Pancreas (tissue), 10 donors: ENCODE measurements around the gene PADI2. TPM values are rescaled to one million over a fixed set of nuclear protein-coding genes. Genes with fewer than 3 reads are reported as not detected.

Experiments used
- ATAC-seq, 4 donors: fragments of 200-7000 bp; cut with Tn5 transposase; one replicate each; pipeline versions ENCODE4 v1.8.0 to v1.9.1; 2020; ENCODE audit warnings: mild to moderate bottlenecking in 4 of 4, moderate library complexity in 4 of 4
- DNase-seq, 6 donors: peaks; one replicate each; pipeline ENCODE4 v3.0.0-alpha.2; 2020
- FAIRE-seq: peaks from 2 replicates; lab custom pipeline; 2012; peaks lifted over from hg19 to GRCh38; lab: Jason Lieb, UNC
- H3K27ac ChIP-seq, 4 donors: fragments of 200-600 bp; sonication (generic); 1 replicate in 3 of 4; 2 replicates in 1 of 4; pipeline versions ENCODE4 v1.5.0 to v1.8.0; 2020
- H3K27me3 ChIP-seq, 4 donors: fragments of 200-600 bp; one replicate each; pipeline ENCODE4 v1.8.0; 2021
- H3K36me3 ChIP-seq, 3 donors: fragments of 200-600 bp; sonication (generic) in 1 of 3; one replicate each; pipeline versions ENCODE4 v1.5.0 to v1.8.0; 2020 to 2021
- H3K4me1 ChIP-seq, 3 donors: fragments of 200-600 bp; one replicate each; pipeline ENCODE4 v1.8.0; 2021
- H3K4me3 ChIP-seq, 4 donors: fragments of 200-600 bp; sonication (generic) in 2 of 4; one replicate each; pipeline versions ENCODE4 v1.5.0 to v1.8.0; 2020 to 2021
- H3K9me3 ChIP-seq, 4 donors: fragments of 200-600 bp; one replicate each; pipeline ENCODE4 v1.8.0; 2021
- CTCF ChIP-seq, 4 donors: fragments of 200-600 bp; sonication (generic) in 3 of 4; IDR thresholded peaks; one replicate each; pipeline versions ENCODE4 v1.5.0 to v1.8.0; 2021; ENCODE audit warnings: antibody characterized with exemption in 4 of 4
- WGBS, 2 donors: extraction: QIAGEN DNeasy Blood & Tissue Kit; methylation state at CpG; one replicate each; pipeline ENCODE4 v1.1.7; 2013; 5-methylcytosine and 5-hydroxymethylcytosine counted together
- intact Hi-C, 3 donors: fragments of 100-400 bp; cut with DNase I; formaldehyde crosslinking; loops; one replicate each; pipeline versions ENCODE4 v1.11.1 to v1.14.2; 2022
- polyA plus RNA-seq, 2 donors: library from polyadenylated mRNA; stranded (reverse); fragments of 200-250 nt; gene quantifications; one replicate each; pipeline ENCODE4 v1.2.3, GENCODE V29; 2013
- total RNA-seq, 6 donors: library from RNA; stranded (reverse); fragmentation: NEBNext Ultra II Directional in 4 of 6; extraction: Animal tissue kit (Norgen Biotek cat#: 25700) in 4 of 6; gene quantifications; one replicate each; pipeline versions ENCODE4 v1.2.1 to v1.2.4, GENCODE V29; 2021 to 2023
- donor health status: healthy with polysubstance abuse.
- donor health status: DM: no; HTN: no; CAD: no; lungs with moderate emphysema.
- donor health status: DM: no; HTN: no; CAD: no.
- donor health status: control.
- donor health status: control.
- donor health status: Bipolar disorder and iron deficiency.
- donor health status: DM: yes; HTN: yes; CAD: no.
- donor health status: DM: no; HTN: no; CAD: no.
- donor health status: DM: no; HTN: no; CAD: no.
- donor health status: DM: yes; HTN: yes; CAD: no.

Gene PADI2
- total and polyA plus RNA-seq, 8 donors, result 0.42 to 10.0 (median 0.93) TPM

- peak within 1 kb of the TSS; percentile 49 to 82 (median 58) for H3K4me3 ChIP-seq
- H3K27ac ChIP-seq, result peak within 1 kb of the TSS; percentile 60 to 90 (median 80)
- DNase-seq (peak; percentile 97 to 100 (median 98)), FAIRE-seq (peak; percentile 95), ATAC-seq (peak; percentile 94 to 97 (median 96))
- no peaks in the 10 kb centered on the region for H3K9me3 ChIP-seq
- no peaks in the 10 kb centered on the region for H3K27me3 ChIP-seq
- no peak for TF ChIP-seq CTCF (IDR thresholded peaks at IDR 0.05)
- intact Hi-C loops, result no loop called here
- peaks cover 0 to 5% (median 0%) of the 10 kb centered on the region in 3 donors for H3K36me3 ChIP-seq
- 0% methylated on average over 44 of the region's 44 CpGs for WGBS, 2 donors
- peaks cover 7 to 18% (median 16%) of the 10 kb centered on the region in 3 donors for H3K4me1 ChIP-seq
Observed at GRCh38 chr1:17053685-17054410, 65.4 kb downstream of the PADI2 start, which contains the start of gene SDHB. Gene SDHB (minus strand): TSS chr1:17054032. CDS start chr1:17054019, 13 bp downstream.

- Histone ChIP-seq H3K4me3 (peak overlapping the region; percentile 49 to 82 (median 58)), H3K4me1 (peaks cover 7 to 18% (median 16%) of the 10 kb centered on the region in 3 donors), H3K36me3 (peaks cover 0 to 5% (median 0%) of the 10 kb centered on the region in 3 donors), H3K27me3 (no peaks in the 10 kb centered on the region), H3K9me3 (no peaks in the 10 kb centered on the region), H3K27ac (peak overlapping the region; percentile 60 to 90 (median 80))
- TF ChIP-seq CTCF (IDR thresholded peaks at IDR 0.05), result no peak
- 2% methylated on average over 12 of the region's 12 CpGs for WGBS, 2 donors
- DNase-seq (peak in 1 of 6 donors; percentile 41), FAIRE-seq (no peak), ATAC-seq (peak in 3 of 4 donors; percentile 1 to 3 (median 2))
- intact Hi-C loops, result no loop called here
Observed at GRCh38 chr1:17053086-17053684, 66.1 kb downstream of the PADI2 start.

GRCh38 chr1:17052641-17053040 lies 66.6 kb downstream of the PADI2 start:
- H3K27me3 ChIP-seq, result no peaks in the 10 kb centered on the region
- DNase-seq (no peak), FAIRE-seq (no peak), ATAC-seq (no peak)
- no peak for TF ChIP-seq CTCF (IDR thresholded peaks at IDR 0.05)
- intact Hi-C loops, result no loop called here
- H3K36me3 ChIP-seq, result peaks cover 0 to 5% (median 0%) of the 10 kb centered on the region in 3 donors
- no peaks in the 10 kb centered on the region for H3K9me3 ChIP-seq
- H3K27ac ChIP-seq, result peak overlapping the region in 2 of 4 donors; percentile 85 to 90
- H3K4me3 ChIP-seq, result peak overlapping the region in 2 of 4 donors; percentile 49 to 82
- H3K4me1 ChIP-seq, result peaks cover 7 to 18% (median 16%) of the 10 kb centered on the region in 3 donors

GRCh38 chr1:17052038-17052437 lies 67.2 kb downstream of the PADI2 start:
- no peak for ATAC-seq
- Histone ChIP-seq H3K4me1 (peaks cover 7 to 18% (median 16%) of the 10 kb centered on the region in 3 donors), H3K4me3 (peak overlapping the region in 1 of 4 donors; percentile 82), H3K27ac (peak overlapping the region in 1 of 4 donors; percentile 90), H3K36me3 (peaks cover 0 to 5% (median 0%) of the 10 kb centered on the region in 3 donors), H3K9me3 (no peaks in the 10 kb centered on the region), H3K27me3 (no peaks in the 10 kb centered on the region)
- TF ChIP-seq CTCF (IDR thresholded peaks at IDR 0.05), result no peak
- intact Hi-C loops, result no loop called here
- WGBS, 2 donors, result 33 to 45% methylated on average over 1 of the region's 1 CpG
- no peak for DNase-seq
- FAIRE-seq, result no peak
